PC-9 (cell line): Measurements from ENCODE around the gene COA8. TPM values are rescaled to one million over a fixed set of nuclear protein-coding genes. Genes with fewer than 3 reads are reported as not detected.

Experiments used
- BruUV-seq: library from RNA; stranded (reverse); fragments of 400-500 nt; replicated peaks from 2 replicates; lab custom pipeline; 2021; lab: Mats Ljungman, UMichigan
- CTCF ChIA-PET: fragments of 300-600 bp; sonication (Branson Sonifier 250); formaldehyde crosslinking; loops from one replicate; lab custom pipeline; 2022; ENCODE audit warnings: antibody characterized with exemption; lab: Charles Lee
- POLR2A ChIA-PET: fragments of 300-600 bp; sonication (Branson Sonifier 250); formaldehyde crosslinking; loops from one replicate; lab custom pipeline; 2022; ENCODE audit warnings: antibody characterized with exemption; ENCODE audit not compliant: unreplicated experiment; lab: Charles Lee
- DNase-seq, 2 experiments: peaks; one replicate each; pipeline versions ENCODE4 v3.0.0 to v3.0.0-alpha.2; 2015 to 2022; ENCODE audit warnings: mixed read lengths in 1 of 2
- H2AFZ ChIP-seq: fragments of 200-600 bp; sonication (generic); 2 replicates; pipeline ENCODE4 v1.8.1; 2017; ENCODE audit warnings: antibody characterized with exemption
- H3F3A ChIP-seq: fragments of 200-600 bp; sonication (generic); 2 replicates; pipeline ENCODE4 v1.8.1; 2017; ENCODE audit warnings: antibody characterized with exemption, mild to moderate bottlenecking, low read depth; ENCODE audit not compliant: insufficient read depth
- H3K27ac ChIP-seq: fragments of 200-600 bp; sonication (generic); 2 replicates; pipeline ENCODE4 v1.6.1; 2016; ENCODE audit warnings: mixed run types
- H3K27me3 ChIP-seq: fragments of 200-600 bp; sonication (generic); 2 replicates; pipeline ENCODE4 v1.6.1; 2016; ENCODE audit warnings: low read depth, mixed run types; ENCODE audit not compliant: insufficient read depth
- H3K36me3 ChIP-seq: fragments of 200-600 bp; sonication (generic); 2 replicates; pipeline ENCODE4 v1.6.1; 2016; ENCODE audit warnings: low read depth, mixed run types
- H3K4me1 ChIP-seq: fragments of 200-600 bp; sonication (generic); replicated peaks from 2 replicates; pipeline ENCODE4 v1.6.1; 2016; ENCODE audit warnings: mixed run types; ENCODE audit not compliant: insufficient read depth
- H3K4me2 ChIP-seq: fragments of 200-600 bp; sonication (generic); 2 replicates; pipeline ENCODE4 v1.6.1; 2017; ENCODE audit warnings: mixed run types
- H3K4me3 ChIP-seq: fragments of 200-600 bp; sonication (generic); 2 replicates; pipeline ENCODE4 v1.6.1; 2016; ENCODE audit warnings: mixed run types
- H3K79me2 ChIP-seq: fragments of 200-600 bp; sonication (generic); 2 replicates; pipeline ENCODE4 v1.6.1; 2017; ENCODE audit warnings: low read depth, mixed run types
- H3K9me2 ChIP-seq: fragments of 200-600 bp; sonication (generic); 2 replicates; pipeline ENCODE4 v1.8.1; 2017; ENCODE audit warnings: mild to moderate bottlenecking; ENCODE audit not compliant: insufficient read depth
- H3K9me3 ChIP-seq: fragments of 200-600 bp; sonication (generic); 2 replicates; pipeline ENCODE4 v1.8.1; 2016; ENCODE audit warnings: low read depth; ENCODE audit not compliant: insufficient read depth
- H4K20me1 ChIP-seq: fragments of 200-600 bp; sonication (generic); 2 replicates; pipeline ENCODE4 v1.8.1; 2017; ENCODE audit not compliant: insufficient read depth
- EZH2 ChIP-seq: fragments of 200-600 bp; sonication (generic); IDR thresholded peaks from 2 replicates; pipeline ENCODE4 v1.8.0; 2017; ENCODE audit warnings: antibody characterized with exemption, low read depth
- intact Hi-C: fragments of 100-400 bp; cut with micrococcal nuclease; formaldehyde crosslinking; loops from one replicate; pipeline ENCODE4 v1.10.0; 2022; ENCODE audit not compliant: unreplicated experiment
- total RNA-seq: library from RNA; stranded (reverse); gene quantifications from 2 replicates; pipeline ENCODE4 v1.2.3, GENCODE V29; 2021
- TF ChIP-seq, protein P1 (sequence below): fragments of 200-600 bp; sonication (generic); conservative IDR thresholded peaks from 2 replicates; pipeline ENCODE4 v1.6.1; 2017; ENCODE audit warnings: mixed run types, antibody characterized with exemption, mild to moderate bottlenecking, moderate library complexity

COA8 gene
- total RNA-seq, 1 experiment from 2014 or later = 101 TPM

DNA sequence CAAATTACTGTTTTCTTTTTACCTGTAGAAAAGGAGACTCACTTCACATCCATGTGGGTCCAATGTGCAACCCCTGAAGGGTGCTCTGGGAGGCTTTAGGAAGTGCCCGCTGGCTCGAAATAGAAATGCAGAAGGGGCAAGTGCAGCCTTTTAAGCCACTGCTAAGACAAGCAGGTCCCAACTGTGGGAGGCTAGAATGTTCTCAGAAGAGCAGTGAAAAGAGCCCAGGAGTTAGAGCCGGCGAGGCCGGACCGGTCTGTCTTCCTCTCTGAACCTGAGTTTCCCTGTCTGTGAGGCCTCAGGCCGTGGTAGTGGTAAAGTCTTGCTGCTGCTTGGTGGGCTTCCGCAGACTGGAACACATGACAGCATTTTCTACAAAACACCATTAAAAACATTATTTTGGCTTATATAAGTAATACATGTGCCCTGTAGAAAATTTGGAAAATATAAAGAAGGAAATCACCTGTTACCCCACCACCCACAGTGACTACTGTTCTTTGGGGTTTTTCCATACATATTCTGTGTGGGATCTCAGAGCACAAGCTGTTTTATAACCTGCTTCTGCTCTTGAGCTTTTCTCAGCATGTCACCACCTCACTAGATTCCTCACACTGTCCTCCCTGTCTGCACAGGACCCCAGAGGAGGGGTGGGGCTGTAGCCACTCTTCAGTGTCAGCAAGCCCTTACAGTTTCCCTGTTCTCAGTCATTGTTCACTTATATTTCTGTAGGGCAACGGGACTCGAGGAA, 46.2 kb upstream of the COA8 start:
- CTCF ChIA-PET = interaction anchor here (2.9 kb wide), 1 partner anchor 12 kb away, joined by 10 read pairs; the partner anchor contains the start of gene TRMT61A
- POLR2A ChIA-PET = interaction anchor here (0.7 kb wide), 1 partner anchor 60 kb away, joined by 3 read pairs; no protein-coding TSS in a partner anchor

DNA sequence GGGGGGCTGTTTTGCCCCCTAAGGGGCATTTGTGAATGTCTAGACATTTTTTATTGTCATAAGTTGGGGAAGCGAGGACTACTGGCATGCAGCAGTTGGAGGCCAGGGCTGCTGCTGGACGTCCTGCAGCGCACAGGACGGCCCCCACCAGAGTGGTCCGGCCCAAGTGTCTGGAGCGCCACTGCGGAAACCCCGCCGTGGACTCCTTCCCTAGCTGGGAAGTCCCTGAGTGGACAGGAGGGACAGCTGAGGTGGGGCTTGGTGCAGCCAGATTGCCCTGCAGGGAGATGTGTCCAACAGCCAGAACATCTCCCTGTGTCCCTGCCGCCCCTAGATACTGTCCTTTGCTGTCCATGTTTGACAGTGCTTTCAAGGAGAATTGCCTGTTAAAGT, 45.6 kb upstream of the COA8 start:
- Histone ChIP-seq H3K4me3 (no peak overlapping the region), H2AFZ (no peak overlapping the region), H3K36me3 (no peaks in the 10 kb centered on the region), H3K9me2 (no peaks in the 10 kb centered on the region), H3K27ac (no peak overlapping the region), H3K4me2 (no peak overlapping the region), H3K27me3 (no peaks in the 10 kb centered on the region), H3F3A (peaks cover 67% of the 10 kb centered on the region), H4K20me1 (peaks cover 29% of the 10 kb centered on the region), H3K4me1 (peaks cover 10% of the 10 kb centered on the region), H3K79me2 (no peaks in the 10 kb centered on the region), H3K9me3 (no peaks in the 10 kb centered on the region)
- DNase-seq = no peak
- ChIA-PET CTCF (interaction anchor here (2.9 kb wide), 1 partner anchor 11 kb away, joined by 10 read pairs; the partner anchor contains the start of gene TRMT61A), POLR2A (interaction anchor here (0.7 kb wide), 1 partner anchor 59 kb away, joined by 3 read pairs; no protein-coding TSS in a partner anchor)
- no peak for TF ChIP-seq EZH2
- TF ChIP-seq, protein P1, sequence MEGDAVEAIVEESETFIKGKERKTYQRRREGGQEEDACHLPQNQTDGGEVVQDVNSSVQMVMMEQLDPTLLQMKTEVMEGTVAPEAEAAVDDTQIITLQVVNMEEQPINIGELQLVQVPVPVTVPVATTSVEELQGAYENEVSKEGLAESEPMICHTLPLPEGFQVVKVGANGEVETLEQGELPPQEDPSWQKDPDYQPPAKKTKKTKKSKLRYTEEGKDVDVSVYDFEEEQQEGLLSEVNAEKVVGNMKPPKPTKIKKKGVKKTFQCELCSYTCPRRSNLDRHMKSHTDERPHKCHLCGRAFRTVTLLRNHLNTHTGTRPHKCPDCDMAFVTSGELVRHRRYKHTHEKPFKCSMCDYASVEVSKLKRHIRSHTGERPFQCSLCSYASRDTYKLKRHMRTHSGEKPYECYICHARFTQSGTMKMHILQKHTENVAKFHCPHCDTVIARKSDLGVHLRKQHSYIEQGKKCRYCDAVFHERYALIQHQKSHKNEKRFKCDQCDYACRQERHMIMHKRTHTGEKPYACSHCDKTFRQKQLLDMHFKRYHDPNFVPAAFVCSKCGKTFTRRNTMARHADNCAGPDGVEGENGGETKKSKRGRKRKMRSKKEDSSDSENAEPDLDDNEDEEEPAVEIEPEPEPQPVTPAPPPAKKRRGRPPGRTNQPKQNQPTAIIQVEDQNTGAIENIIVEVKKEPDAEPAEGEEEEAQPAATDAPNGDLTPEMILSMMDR = no peak
- intact Hi-C loops = no loop called here
- BruUV-seq = no TSS peak

More for the DNA sequence above, 46.2 kb upstream of the COA8 start:
- H3K9me3 ChIP-seq = no peaks in the 10 kb centered on the region
- H4K20me1 ChIP-seq = peaks cover 29% of the 10 kb centered on the region
- no peaks in the 10 kb centered on the region for H3K9me2 ChIP-seq
- peaks cover 5% of the 10 kb centered on the region; the same call in 1 of the 2 replicates for H3K4me1 ChIP-seq
- DNase-seq = no peak
- no peak for TF ChIP-seq EZH2
- TF ChIP-seq, protein P1 = no peak
- H3K4me2 ChIP-seq = no peak overlapping the region
- H2AFZ ChIP-seq = no peak overlapping the region
- H3K27me3 ChIP-seq = no peaks in the 10 kb centered on the region
- H3K27ac ChIP-seq = 0 out of 2 replicates have a peak overlapping the region, but pooled peaks have one; percentile 1
- H3F3A ChIP-seq = peaks cover 68% of the 10 kb centered on the region
- BruUV-seq = no TSS peak
- H3K36me3 ChIP-seq = no peaks in the 10 kb centered on the region
- no peaks in the 10 kb centered on the region for H3K79me2 ChIP-seq
- intact Hi-C loops = no loop called here
- H3K4me3 ChIP-seq = no peak overlapping the region

DNA sequence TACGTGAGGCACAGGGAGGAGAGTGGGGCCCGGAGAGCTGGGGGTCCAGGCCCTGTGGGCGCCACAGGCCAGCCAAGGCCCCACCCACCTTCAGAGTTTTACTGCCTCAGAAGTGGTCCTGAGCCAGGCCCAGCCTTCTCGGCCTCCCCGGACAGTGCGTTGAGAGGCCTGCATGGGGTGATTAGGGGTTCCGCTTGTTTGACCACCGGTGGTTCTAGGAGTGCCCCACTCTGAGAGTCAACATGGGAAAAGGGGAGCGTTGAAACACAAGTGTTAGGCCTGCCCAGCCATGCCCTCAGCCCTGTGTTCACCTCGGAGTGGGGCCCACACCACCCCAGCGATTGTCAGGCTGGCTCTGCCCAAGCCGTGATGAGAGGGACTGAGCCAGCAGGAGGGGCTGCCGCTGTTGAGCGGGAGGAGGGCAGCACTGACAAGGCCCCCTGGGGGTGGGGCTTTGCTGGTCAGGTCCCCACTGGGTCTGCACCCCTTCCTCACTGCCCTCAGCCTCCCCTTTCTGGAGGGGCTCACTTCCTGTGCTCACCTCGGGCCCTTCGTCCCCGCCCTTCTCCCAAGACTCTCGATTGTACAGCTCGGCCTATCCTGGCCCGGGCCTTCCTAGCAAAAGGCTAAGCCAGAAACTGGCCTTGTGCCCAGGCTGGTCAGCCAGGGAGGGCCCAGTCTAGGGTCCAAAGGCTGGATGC, 44.9 kb upstream of the COA8 start:
- Histone ChIP-seq H2AFZ (no peak overlapping the region), H3K27ac (no peak overlapping the region)
- intact Hi-C loops = no loop called here

More for the DNA sequence above, 44.9 kb upstream of the COA8 start:
- Histone ChIP-seq H3K79me2 (no peaks in the 10 kb centered on the region), H3K9me3 (no peaks in the 10 kb centered on the region), H4K20me1 (peaks cover 22% of the 10 kb centered on the region), H3K4me1 (peaks cover 11% of the 10 kb centered on the region), H3K4me2 (no peak overlapping the region), H3K27me3 (no peaks in the 10 kb centered on the region), H3K36me3 (no peaks in the 10 kb centered on the region), H3K4me3 (no peak overlapping the region), H3F3A (peaks cover 60% of the 10 kb centered on the region), H3K9me2 (no peaks in the 10 kb centered on the region)
- DNase-seq = no peak
- TF ChIP-seq, protein P1 = no peak
- TF ChIP-seq EZH2 = no peak
- ChIA-PET POLR2A (no interaction called here), CTCF (interaction anchor here (0.6 to 2.9 kb wide), 6 partner anchors 10 to 183 kb away, joined by 3 to 14 read pairs (median 6); partner anchors contain the start of genes BAG5 and TRMT61A)
- BruUV-seq = no TSS peak
